ENCODE measurements around the gene PTGES2.

The PTGES2 gene

DNA sequence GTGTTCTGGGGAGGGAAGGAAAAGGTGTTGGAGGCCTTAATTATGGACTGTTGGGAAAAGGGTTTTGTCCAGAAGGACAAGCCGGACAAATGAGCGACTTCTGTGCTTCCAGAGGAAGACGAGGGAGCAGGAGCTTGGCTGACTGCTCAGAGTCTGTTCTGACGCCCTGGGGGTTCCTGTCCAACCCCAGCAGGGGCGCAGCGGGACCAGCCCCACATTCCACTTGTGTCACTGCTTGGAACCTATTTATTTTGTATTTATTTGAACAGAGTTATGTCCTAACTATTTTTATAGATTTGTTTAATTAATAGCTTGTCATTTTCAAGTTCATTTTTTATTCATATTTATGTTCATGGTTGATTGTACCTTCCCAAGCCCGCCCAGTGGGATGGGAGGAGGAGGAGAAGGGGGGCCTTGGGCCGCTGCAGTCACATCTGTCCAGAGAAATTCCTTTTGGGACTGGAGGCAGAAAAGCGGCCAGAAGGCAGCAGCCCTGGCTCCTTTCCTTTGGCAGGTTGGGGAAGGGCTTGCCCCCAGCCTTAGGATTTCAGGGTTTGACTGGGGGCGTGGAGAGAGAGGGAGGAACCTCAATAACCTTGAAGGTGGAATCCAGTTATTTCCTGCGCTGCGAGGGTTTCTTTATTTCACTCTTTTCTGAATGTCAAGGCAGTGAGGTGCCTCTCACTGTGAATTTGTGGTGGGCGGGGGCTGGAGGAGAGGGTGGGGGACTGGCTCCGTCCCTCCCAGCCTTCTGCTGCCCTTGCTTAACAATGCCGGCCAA, 19.1 kb downstream of the PTGES2 start:
- Mint-ChIP-seq H3K27me3 (ENCODE audit: low read depth) (no peaks in the 10 kb centered on the region), H3K4me1 (ENCODE audit: low read depth) (peaks cover 4% of the 10 kb centered on the region), H3K36me3 (ENCODE audit: low read depth) (peaks cover 30% of the 10 kb centered on the region), H3K4me3 (no peak overlapping the region), H3K9me3 (no peaks in the 10 kb centered on the region), H3K27ac (no peak overlapping the region)

DNA sequence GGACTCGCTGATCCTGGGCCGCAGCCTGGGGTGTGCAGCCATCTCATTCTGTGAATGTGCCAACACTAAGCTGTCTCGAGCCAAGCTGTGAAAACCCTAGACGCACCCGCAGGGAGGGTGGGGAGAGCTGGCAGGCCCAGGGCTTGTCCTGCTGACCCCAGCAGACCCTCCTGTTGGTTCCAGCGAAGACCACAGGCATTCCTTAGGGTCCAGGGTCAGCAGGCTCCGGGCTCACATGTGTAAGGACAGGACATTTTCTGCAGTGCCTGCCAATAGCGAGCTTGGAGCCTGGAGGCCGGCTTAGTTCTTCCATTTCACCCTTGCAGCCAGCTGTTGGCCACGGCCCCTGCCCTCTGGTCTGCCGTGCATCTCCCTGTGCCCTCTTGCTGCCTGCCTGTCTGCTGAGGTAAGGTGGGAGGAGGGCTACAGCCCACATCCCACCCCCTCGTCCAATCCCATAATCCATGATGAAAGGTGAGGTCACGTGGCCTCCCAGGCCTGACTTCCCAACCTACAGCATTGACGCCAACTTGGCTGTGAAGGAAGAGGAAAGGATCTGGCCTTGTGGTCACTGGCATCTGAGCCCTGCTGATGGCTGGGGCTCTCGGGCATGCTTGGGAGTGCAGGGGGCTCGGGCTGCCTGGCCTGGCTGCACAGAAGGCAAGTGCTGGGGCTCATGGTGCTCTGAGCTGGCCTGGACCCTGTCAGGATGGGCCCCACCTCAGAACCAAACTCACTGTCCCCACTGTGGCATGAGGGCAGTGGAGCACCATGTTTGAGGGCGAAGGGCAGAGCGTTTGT, 19.9 kb downstream of the PTGES2 start:
- no peaks in the 10 kb centered on the region for H3K27me3 Mint-ChIP-seq (ENCODE audit: low read depth)
- no peak overlapping the region for H3K4me3 Mint-ChIP-seq
- H3K9me3 Mint-ChIP-seq = no peaks in the 10 kb centered on the region
- no peak overlapping the region for H3K27ac Mint-ChIP-seq
- H3K4me1 Mint-ChIP-seq (ENCODE audit: low read depth) = peaks cover 6% of the 10 kb centered on the region
- H3K36me3 Mint-ChIP-seq (ENCODE audit: low read depth) = peaks cover 32% of the 10 kb centered on the region

GRCh38 chr9:128106940-128107467, 20.5 kb downstream of the PTGES2 start:
- Mint-ChIP-seq H3K27ac (no peak overlapping the region), H3K36me3 (ENCODE audit: low read depth) (peaks cover 38% of the 10 kb centered on the region), H3K4me3 (no peak overlapping the region), H3K4me1 (ENCODE audit: low read depth) (peaks cover 8% of the 10 kb centered on the region), H3K27me3 (ENCODE audit: low read depth) (no peaks in the 10 kb centered on the region), H3K9me3 (no peaks in the 10 kb centered on the region)

DNA sequence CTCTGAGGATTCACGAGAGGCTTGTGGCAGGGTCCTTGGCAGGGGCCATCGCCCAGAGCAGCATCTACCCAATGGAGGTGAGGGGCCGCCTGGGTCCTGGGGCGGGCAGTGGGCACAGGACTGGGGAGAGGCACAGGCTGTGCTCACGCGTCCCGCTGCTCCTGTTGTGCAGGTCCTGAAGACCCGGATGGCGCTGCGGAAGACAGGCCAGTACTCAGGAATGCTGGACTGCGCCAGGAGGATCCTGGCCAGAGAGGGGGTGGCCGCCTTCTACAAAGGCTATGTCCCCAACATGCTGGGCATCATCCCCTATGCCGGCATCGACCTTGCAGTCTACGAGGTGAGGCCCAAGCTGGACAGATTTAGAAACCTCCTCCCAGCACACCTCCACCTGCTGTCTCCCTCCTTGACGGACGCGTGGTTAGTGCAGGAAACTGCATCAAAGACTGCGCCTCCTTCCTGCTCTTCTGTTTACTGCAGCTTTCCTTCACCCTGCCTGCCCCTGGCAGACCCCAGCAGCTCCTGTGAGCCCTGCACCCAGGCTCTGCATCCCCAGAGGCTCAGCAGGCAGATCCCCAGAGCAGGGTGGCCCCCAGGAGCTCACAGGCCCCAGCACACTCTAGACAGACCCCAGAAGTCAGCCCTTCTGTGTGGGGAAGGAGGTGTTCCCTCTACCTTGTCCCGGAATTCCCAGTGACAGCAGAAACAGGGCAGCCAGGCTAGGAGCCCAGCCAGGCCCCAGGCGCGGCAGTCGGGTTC, 21.2 kb downstream of the PTGES2 start:
- Mint-ChIP-seq H3K4me3 (no peak overlapping the region), H3K36me3 (ENCODE audit: low read depth) (peaks cover 38% of the 10 kb centered on the region), H3K4me1 (ENCODE audit: low read depth) (peaks cover 9% of the 10 kb centered on the region), H3K27me3 (ENCODE audit: low read depth) (no peaks in the 10 kb centered on the region), H3K9me3 (no peaks in the 10 kb centered on the region), H3K27ac (no peak overlapping the region)

DNA sequence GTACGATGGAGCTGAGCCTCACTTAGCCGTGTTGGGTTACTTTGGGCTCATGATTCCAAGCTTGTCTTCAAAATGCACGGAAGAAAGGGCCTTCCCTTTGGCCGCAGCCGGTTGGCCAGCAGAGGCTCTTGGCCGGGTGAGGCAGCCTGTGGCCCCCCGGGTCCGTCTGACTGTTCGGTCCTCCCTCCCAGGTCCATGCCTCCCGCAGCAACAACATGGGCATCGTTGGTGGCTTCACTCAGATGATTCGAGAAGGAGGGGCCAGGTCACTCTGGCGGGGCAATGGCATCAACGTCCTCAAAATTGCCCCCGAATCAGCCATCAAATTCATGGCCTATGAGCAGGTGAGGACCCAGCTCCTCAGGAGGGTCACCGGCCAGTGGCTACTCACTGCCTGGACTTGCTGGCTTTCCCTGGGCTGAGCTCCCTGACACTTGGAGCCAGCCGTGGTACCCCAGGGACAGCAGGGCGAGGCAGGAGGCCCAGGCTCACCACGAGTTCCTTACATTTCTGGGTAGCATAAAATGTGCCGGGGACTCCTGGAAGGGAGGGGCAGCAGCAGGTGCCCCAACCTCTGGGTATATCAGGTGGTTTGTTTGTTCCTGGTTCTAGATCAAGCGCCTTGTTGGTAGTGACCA, 21.9 kb downstream of the PTGES2 start:
- Mint-ChIP-seq H3K27me3 (ENCODE audit: low read depth) (no peaks in the 10 kb centered on the region), H3K27ac (no peak overlapping the region), H3K9me3 (no peaks in the 10 kb centered on the region), H3K4me1 (ENCODE audit: low read depth) (peaks cover 9% of the 10 kb centered on the region), H3K36me3 (ENCODE audit: low read depth) (peaks cover 43% of the 10 kb centered on the region), H3K4me3 (no peak overlapping the region)

DNA sequence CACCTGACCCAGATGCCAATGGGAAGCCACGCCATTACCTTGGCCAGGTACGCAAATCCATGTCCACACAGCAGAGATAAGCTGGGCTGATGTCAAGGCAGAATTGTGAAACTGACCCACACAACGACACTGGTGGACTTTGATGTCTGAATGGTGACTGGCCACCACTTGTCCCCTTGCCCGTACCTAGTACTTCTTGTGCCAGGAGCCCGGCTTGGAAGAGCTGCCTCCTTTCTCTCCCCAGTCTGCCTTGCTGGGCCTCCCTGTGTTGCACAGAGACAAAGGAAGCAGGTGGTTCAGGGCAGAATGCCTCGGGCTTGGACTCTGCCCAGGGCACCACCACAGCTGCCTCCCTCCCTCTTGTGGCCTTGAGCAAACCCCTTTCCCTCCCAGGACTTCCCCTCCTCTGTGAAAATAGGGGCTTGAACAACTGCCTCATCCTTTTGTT, 23.3 kb downstream of the PTGES2 start:
- H3K4me1 Mint-ChIP-seq (ENCODE audit: low read depth) = peaks cover 17% of the 10 kb centered on the region
- H3K9me3 Mint-ChIP-seq = no peaks in the 10 kb centered on the region
- peaks cover 38% of the 10 kb centered on the region for H3K36me3 Mint-ChIP-seq (ENCODE audit: low read depth)
- H3K27me3 Mint-ChIP-seq (ENCODE audit: low read depth) = no peaks in the 10 kb centered on the region
- H3K27ac Mint-ChIP-seq = no peak overlapping the region
- H3K4me3 Mint-ChIP-seq = no peak overlapping the region

GRCh38 chr9:128103589-128103962, 24.0 kb downstream of the PTGES2 start:
- no peaks in the 10 kb centered on the region for H3K27me3 Mint-ChIP-seq (ENCODE audit: low read depth)
- peaks cover 38% of the 10 kb centered on the region for H3K36me3 Mint-ChIP-seq (ENCODE audit: low read depth)
- H3K9me3 Mint-ChIP-seq = no peaks in the 10 kb centered on the region
- H3K4me1 Mint-ChIP-seq (ENCODE audit: low read depth) = peaks cover 21% of the 10 kb centered on the region
- H3K4me3 Mint-ChIP-seq = no peak overlapping the region
- H3K27ac Mint-ChIP-seq = peak overlapping the region; percentile 41

DNA sequence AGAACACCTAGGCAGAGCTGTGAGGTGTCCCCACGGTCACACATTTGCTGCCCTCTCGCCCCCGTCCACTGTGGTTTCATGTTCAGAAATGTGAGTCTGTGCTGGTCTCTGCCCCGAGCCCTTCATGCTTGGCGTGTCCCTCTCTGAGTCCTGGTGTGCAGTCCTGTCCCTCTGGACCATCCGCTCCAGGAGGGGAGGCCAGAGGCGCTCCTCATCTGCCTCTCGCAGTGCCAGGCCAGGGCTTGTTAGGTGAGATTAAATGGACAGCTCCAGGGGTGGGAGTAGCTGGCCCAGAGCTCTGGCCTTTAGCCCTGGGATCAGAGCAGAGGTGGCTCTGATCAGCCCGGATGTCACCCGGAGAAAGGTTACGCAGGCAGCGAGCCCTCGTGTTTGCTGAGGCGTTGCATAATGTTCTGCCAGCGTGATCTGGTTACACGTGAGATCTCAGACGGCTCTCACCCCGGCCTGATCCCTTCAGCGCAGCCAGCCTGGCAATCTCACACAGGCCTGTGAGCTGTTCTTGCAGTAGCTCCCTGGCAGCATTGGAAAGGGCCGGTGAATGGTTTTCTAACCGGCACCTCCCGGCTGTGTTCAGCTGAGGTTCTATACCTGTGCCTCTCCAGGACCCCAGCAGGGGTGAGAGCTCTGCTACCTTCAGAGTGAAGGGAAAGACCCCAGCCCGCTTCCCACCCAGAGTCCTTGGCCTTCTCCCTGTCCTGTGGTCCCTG, 24.5 kb downstream of the PTGES2 start:
- H3K4me3 Mint-ChIP-seq = no peak overlapping the region
- H3K4me1 Mint-ChIP-seq (ENCODE audit: low read depth) = peaks cover 25% of the 10 kb centered on the region
- H3K9me3 Mint-ChIP-seq = no peaks in the 10 kb centered on the region
- H3K36me3 Mint-ChIP-seq (ENCODE audit: low read depth) = peaks cover 37% of the 10 kb centered on the region
- H3K27ac Mint-ChIP-seq = no peak overlapping the region
- H3K27me3 Mint-ChIP-seq (ENCODE audit: low read depth) = no peaks in the 10 kb centered on the region

- Mint-ChIP-seq H3K4me3 (no peak overlapping the region), H3K4me1 (ENCODE audit: low read depth) (peaks cover 26% of the 10 kb centered on the region), H3K9me3 (no peaks in the 10 kb centered on the region), H3K27ac (no peak overlapping the region), H3K36me3 (ENCODE audit: low read depth) (peaks cover 33% of the 10 kb centered on the region), H3K27me3 (ENCODE audit: low read depth) (no peaks in the 10 kb centered on the region)
These were observed 25.3 kb downstream of the PTGES2 start for GRCh38 chr9:128102196-128102595.

GRCh38 chr9:128101690-128102089, 25.8 kb downstream of the PTGES2 start:
- no peak overlapping the region for H3K27ac Mint-ChIP-seq
- peaks cover 30% of the 10 kb centered on the region for H3K4me1 Mint-ChIP-seq (ENCODE audit: low read depth)
- peaks cover 30% of the 10 kb centered on the region for H3K36me3 Mint-ChIP-seq (ENCODE audit: low read depth)
- no peaks in the 10 kb centered on the region for H3K27me3 Mint-ChIP-seq (ENCODE audit: low read depth)
- no peaks in the 10 kb centered on the region for H3K9me3 Mint-ChIP-seq
- no peak overlapping the region for H3K4me3 Mint-ChIP-seq

DNA sequence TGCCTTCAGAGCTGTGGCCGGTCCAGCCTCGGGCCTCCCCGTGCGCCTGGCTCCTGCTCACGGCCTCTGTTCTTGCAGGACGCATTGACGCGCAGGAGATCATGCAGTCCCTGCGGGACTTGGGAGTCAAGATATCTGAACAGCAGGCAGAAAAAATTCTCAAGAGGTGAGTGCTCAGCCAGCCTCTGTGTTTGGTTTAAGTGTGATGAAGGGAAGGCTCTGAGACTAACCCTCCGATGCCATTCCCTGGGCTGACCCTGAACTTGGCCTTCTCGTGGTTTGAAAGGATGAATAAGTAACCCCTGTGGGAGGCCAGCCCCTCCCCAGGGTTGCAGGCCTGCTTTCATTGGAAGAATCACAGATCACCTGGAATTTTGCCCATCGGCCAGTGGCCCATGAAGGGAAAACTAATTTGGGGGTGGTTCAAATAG, 26.3 kb downstream of the PTGES2 start:
- Mint-ChIP-seq H3K4me3 (no peak overlapping the region), H3K9me3 (no peaks in the 10 kb centered on the region), H3K4me1 (ENCODE audit: low read depth) (peaks cover 30% of the 10 kb centered on the region), H3K36me3 (ENCODE audit: low read depth) (peaks cover 27% of the 10 kb centered on the region), H3K27me3 (ENCODE audit: low read depth) (no peaks in the 10 kb centered on the region), H3K27ac (no peak overlapping the region)

DNA sequence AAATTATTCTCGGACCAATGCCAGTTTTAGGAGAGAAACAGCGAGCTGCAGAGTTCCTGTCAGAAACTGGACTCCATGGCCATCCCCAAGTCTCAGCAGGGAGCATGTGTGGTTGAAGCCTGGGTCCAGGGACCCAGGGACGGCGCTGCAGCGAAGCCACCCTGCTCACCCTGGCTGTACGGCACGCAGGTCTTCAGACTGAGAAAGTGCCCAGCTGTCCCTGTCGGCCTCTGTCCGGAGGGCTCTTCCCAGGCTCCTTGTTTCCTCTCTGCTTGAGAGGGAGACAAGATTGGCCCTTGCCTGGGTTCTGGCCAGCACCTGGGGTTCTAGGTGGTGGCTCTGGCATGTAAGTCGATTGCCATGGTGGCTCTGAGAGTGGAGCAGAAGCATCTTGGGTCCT, 26.9 kb downstream of the PTGES2 start:
- H3K36me3 Mint-ChIP-seq (ENCODE audit: low read depth) = peaks cover 27% of the 10 kb centered on the region
- H3K27ac Mint-ChIP-seq = no peak overlapping the region
- H3K4me1 Mint-ChIP-seq (ENCODE audit: low read depth) = peaks cover 30% of the 10 kb centered on the region
- no peaks in the 10 kb centered on the region for H3K27me3 Mint-ChIP-seq (ENCODE audit: low read depth)
- H3K9me3 Mint-ChIP-seq = no peaks in the 10 kb centered on the region
- no peak overlapping the region for H3K4me3 Mint-ChIP-seq

DNA sequence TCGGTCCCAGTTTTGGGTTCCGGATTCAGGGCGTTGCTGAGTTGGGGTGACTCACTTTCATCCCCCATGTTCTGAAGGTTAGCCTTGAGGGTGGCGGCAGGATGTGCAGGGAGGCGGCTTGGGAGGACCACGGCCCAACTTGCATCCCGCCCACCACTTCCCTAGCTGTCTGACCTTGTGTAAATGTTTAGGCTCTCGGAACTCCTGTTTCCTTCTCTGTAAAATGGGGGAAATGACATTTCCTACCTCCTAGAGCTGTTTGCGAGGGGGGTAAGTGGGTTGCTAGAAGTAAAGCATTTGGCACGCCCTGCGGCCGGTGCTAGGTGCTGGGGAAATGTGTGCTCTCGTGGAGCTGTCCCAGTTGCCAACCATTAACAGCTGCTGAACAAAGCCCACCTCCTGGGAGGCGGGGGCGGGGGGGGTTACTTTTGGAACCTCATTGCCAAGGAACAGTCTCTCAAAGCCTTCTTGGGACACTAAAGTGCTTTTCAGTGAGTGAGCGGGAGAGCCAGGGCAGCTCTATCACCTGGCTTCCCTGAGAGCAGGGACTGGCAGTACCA, 27.5 kb downstream of the PTGES2 start:
- H3K27ac Mint-ChIP-seq = peak overlapping the region; percentile 57
- H3K27me3 Mint-ChIP-seq (ENCODE audit: low read depth) = no peaks in the 10 kb centered on the region
- no peaks in the 10 kb centered on the region for H3K9me3 Mint-ChIP-seq
- peaks cover 25% of the 10 kb centered on the region for H3K36me3 Mint-ChIP-seq (ENCODE audit: low read depth)
- no peak overlapping the region for H3K4me3 Mint-ChIP-seq
- H3K4me1 Mint-ChIP-seq (ENCODE audit: low read depth) = peaks cover 30% of the 10 kb centered on the region

Data from T-helper 1 cell treated with Interleukin-12 subunit alpha and Interleukin-12 subunit beta and Interleukin-4 antibody, amounts not matched to agents 30 μg/mL and 1 μg/mL, for 36 hours (primary cell).